ENCODE data around the gene HSPA1L.
"Not testable (repeated sequence)": the region's sequence is repeated elsewhere in the genome, so short reads cannot be mapped to it uniquely, and the experiment has no call there.

HSPA1L gene

DNA sequence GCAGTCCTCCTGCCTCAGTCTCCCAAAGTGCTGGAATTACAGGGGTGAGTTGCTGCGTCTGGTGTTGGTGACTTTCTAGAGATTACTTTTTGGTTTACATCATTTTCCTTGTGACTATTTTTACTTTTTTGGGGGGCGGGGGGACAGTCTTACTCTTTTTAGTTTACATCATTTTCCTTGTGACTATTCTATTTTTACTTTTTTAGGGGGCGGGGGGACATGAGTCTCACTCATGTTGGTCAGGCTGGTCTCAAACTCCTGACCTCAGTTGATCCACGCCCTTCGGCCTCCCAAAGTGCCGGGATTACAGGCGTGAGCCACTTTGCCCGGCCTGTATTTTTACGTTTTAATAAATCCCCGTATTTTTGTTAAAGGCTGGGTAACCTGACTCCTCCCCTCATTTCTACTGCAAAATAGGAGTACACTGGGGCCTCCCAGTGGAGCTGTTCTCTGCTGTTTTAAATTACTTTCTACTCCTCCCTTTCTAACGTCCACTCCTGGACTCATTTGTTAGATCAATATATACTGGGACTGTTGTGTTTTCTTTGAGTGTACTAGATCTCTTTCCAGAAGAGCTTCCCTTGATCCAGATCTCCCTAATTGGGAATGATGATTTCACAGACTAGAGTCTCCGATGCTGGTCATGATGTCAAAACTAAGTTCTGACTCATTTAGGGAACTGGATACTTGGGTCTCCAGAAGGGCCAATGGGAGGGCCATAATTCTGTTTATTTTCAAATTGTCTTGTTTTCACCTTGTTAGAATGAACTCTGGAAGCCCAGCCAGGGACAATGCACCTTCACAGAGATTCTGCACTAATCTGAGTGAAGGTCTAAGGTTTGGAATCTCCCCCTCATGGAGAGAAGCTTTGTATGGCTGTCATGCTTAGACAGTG, 21.6 kb upstream of the HSPA1L start:
- no peak for DNase-seq

DNA sequence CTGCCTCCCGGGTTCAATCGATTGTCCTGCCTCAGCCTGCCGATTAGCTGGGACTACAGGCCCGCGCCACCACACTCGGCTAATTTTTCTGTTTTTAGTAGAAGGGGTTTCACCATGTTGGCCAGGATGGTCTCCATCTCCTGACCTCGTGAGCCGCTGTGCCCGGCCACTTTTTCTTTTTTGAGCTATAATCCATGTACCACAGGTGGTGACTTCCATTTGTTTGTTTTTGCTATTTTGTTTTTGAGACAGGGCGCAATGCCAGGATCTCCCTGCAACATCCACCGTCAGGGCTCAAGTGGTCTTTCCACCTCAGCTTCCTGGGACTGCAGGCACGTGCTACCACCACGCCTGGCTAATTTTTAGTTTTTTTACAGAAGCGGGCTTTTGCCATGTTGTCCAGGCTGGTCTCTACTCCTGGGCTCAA, 21.0 kb upstream of the HSPA1L start:
- no peak for DNase-seq

GRCh38 chr6:31834367-31835250, 19.5 kb upstream of the HSPA1L start:
- peak; percentile 85 for DNase-seq

GRCh38 chr6:31831350-31832215, 16.5 kb upstream of the HSPA1L start:
- no peak for DNase-seq

- no peak for DNase-seq
These were observed 15.8 kb upstream of the HSPA1L start for GRCh38 chr6:31830886-31831335.

GRCh38 chr6:31829633-31830283, 14.7 kb upstream of the HSPA1L start:
- DNase-seq: peak; percentile 58

DNA sequence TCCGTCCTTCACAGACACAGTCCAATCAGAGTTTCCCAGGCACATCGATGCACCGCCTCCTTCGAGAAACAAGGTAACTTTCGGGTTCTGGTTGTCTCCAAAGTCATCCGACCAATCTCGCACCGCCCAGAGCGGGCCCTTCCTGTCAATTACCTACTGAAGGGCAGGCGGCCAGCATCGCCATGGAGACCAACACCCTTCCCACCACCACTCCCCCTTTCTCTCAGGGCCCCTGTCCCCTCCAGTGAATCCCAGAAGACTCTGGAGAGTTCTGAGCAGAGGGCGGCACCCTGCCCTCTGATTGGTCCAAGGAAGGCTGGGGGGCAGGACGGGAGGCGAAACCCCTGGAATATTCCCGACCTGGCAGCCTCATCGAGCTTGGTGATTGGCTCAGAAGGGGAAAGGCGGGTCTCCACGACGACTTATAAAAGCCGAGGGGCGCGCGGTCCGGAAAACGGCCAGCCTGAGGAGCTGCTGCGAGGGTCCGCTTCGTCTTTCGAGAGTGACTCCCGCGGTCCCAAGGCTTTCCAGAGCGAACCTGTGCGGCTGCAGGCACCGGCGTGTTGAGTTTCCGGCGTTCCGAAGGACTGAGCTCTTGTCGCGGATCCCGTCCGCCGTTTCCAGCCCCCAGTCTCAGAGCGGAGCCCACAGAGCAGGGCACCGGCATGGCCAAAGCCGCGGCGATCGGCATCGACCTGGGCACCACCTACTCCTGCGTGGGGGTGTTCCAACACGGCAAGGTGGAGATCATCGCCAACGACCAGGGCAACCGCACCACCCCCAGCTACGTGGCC, 12.4 kb upstream of the HSPA1L start, which contains the start of gene HSPA1B:
Gene HSPA1B, plus strand, starts transcription at position 453 of the 794 bp plus-strand sequence. Its CDS starts 213 bp downstream, at position 666.
- DNase-seq: peak; percentile 100

DNA sequence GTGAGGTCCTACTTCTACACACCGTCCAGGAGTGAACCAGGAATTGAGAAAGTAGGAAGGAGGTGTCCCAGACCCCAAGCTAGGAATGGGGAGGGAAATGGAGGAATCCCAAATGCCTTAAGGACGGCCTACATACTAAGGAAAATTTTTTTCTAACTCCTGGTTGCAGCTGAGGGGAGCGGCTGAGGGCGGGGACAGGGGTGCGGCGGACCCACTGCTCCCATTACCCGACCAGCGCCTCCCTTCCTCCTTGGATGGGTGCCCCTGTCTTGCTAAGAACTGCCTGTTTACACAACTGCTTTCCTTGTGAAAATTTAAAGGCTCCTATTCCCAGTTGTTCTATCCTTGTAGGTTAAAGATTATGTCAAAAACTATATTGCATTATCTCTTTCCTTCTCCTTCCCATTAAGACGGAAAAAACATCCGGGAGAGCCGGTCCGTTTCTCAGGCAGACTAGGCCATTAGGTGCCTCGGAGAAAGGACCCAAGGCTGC, 11.8 kb upstream of the HSPA1L start:
- DNase-seq: peak; percentile 83

GRCh38 chr6:31825553-31825952, 10.5 kb upstream of the HSPA1L start:
- no peak for DNase-seq

DNA sequence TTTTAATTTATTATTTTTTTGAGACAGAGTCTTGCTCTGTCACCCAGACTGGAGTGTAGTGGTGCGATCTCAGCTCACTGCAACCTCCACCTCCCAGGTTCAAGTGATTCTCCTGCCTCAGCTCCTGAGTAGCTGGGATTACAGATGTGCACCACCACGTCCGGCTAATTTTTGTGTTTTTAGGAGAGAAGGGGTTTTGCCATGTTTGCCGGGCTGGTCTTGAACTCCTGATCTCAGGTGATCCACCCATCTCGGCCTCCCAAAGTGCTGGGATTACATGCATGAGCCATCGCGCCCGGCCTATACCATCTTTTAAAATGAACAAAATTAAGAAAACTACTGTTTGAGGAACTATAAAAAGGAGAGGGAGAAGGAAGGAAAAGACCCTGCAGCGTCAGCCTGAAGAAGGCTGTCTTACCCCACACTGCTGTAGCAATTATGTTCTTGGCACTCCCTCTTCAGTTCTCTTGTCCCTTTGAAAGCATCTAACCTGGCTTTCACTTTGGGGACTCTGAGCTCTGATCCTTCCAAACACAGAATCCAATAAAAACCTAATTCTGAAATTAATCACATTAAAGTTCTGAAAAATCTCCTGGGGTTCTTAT, 8.6 kb upstream of the HSPA1L start:
- not testable (repeated sequence) for DNase-seq

- DNase-seq: no peak
These were observed 7.1 kb upstream of the HSPA1L start for GRCh38 chr6:31822036-31822821.

DNA sequence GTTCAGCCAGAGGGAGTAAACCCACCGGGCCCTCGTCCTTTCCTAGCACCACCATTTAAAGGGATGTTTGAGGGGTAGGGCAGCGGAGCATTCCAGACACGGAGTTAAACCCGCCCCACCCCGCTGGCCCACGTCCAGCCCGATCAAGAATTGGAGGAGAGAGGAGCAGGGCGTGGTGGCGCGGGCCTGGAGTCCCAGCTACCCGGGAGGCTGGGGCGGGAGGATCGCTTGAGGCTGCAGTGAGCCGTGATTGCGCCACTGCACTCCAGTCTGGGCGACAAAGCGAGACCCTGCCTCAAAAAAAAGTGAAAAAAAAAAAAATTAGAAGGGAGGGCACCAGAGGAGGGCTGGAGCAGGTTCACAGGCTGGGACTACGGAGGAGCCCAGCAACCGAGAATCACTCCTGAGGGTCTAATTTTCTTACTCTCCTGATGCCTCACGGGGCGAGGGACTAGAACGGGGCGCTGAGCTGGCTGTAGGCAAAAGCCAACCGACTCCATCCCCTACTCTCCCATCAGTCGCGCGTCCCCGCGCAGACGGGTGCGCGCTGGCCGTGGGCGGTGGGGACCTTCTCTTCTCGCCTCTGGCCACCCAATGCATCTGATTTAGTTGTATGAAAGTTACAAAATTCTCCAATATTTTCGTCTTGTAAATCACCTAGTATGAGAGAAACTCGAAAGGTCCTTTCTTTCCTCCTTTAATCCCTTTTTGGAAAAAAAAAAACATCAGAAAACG, 6.4 kb upstream of the HSPA1L start:
- DNase-seq: no peak

- DNase-seq: not testable (repeated sequence)
These were observed 5.3 kb upstream of the HSPA1L start for GRCh38 chr6:31820399-31820798.

- DNase-seq: no peak
These were observed 4.8 kb upstream of the HSPA1L start for GRCh38 chr6:31819871-31820299.

- not testable (repeated sequence) for DNase-seq
These were observed 2.9 kb upstream of the HSPA1L start for GRCh38 chr6:31817929-31818511.

DNA sequence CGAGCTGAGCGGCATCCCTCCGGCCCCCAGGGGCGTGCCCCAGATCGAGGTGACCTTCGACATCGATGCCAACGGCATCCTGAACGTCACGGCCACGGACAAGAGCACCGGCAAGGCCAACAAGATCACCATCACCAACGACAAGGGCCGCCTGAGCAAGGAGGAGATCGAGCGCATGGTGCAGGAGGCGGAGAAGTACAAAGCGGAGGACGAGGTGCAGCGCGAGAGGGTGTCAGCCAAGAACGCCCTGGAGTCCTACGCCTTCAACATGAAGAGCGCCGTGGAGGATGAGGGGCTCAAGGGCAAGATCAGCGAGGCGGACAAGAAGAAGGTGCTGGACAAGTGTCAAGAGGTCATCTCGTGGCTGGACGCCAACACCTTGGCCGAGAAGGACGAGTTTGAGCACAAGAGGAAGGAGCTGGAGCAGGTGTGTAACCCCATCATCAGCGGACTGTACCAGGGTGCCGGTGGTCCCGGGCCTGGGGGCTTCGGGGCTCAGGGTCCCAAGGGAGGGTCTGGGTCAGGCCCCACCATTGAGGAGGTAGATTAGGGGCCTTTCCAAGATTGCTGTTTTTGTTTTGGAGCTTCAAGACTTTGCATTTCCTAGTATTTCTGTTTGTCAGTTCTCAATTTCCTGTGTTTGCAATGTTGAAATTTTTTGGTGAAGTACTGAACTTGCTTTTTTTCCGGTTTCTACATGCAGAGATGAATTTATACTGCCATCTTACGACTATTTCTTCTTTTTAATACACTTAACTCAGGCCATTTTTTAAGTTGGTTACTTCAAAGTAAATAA, 2.2 kb upstream of the HSPA1L start:
- not testable (repeated sequence) for DNase-seq

DNA sequence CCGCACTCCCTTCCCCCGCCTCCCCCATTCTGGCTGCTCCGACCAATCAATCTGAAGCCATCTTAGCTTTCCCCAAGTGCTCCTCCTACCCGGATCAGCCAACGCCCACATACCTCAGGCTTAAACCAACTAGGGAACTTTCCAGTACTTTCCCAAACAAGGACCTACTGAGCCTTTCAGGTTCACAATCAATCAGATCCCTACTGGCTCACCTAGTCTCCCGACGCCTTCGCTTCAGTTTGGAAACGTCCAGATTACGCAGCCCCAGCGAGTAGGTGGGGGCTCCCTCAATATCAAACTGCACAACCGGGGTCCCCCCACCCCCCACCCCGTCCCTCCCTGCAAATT, 432 bp downstream of the HSPA1L start:
- DNase-seq: no peak

DNA sequence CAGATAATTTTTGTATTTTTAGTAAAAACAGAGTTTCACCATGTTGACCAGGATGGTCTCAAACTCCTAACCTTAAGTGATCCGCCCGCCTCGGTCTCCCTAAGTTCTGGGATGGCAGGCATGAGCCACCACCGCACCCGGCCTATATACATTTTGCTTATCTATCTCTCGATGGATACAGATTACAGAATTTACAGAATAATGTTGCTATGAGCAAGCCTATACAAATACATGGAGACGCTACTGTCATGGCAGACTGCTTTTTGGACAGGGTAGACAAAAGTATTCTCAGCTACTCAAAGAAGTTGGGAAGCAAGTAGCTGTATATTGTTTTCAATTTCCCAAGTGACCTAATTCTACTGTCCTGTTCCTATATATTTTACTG, 1.6 kb downstream of the HSPA1L start:
- no peak for DNase-seq

Measured in NCI-H2171 (cell line).